ENCODE results near the gene CSTB.

The CSTB gene

GRCh38 chr21:43754948-43755781, 20.9 kb downstream of the CSTB start:
- H3K9me3 ChIP-seq (ENCODE audit: insufficient read depth, low read depth, low read length) = peaks cover 6% of the 10 kb centered on the region
- no peak overlapping the region for H4K12ac ChIP-seq (ENCODE audit: low read depth, low read length)
- no peak overlapping the region for H3K14ac ChIP-seq (ENCODE audit: low read length)
- H4K91ac ChIP-seq (ENCODE audit: low read depth, low read length) = no peak overlapping the region
- no peak overlapping the region for H3K4ac ChIP-seq (ENCODE audit: low read depth, low read length)
- no peak overlapping the region for H3K18ac ChIP-seq (ENCODE audit: low read length)
- H3K79me2 ChIP-seq (ENCODE audit: control insufficient read depth, insufficient read depth, low read length, poor library complexity) = no peaks in the 10 kb centered on the region
- H2AK5ac ChIP-seq (ENCODE audit: low read length) = no peak overlapping the region
- no peak for DNase-seq
- H3K27ac ChIP-seq (ENCODE audit: low read depth, low read length) = no peak overlapping the region
- H2BK5ac ChIP-seq (ENCODE audit: low read depth, low read length, poor library complexity) = no peak overlapping the region
- no peak overlapping the region for H3K23ac ChIP-seq (ENCODE audit: low read length)
- no peaks in the 10 kb centered on the region for H3K79me1 ChIP-seq (ENCODE audit: low read length)
- H2AFZ ChIP-seq (ENCODE audit: insufficient read depth, low read length, poor library complexity) = no peak overlapping the region
- no peaks in the 10 kb centered on the region for H3K27me3 ChIP-seq (ENCODE audit: insufficient read depth, low read length)
- peaks cover 72 to 82% of the 10 kb centered on the region in 2 experiments for H3K36me3 ChIP-seq (ENCODE audit: control insufficient read depth in 1 of 2, insufficient read depth in 2 of 2, low read length in 2 of 2)
- H3K4me3 ChIP-seq (ENCODE audit: low read depth, low read length) = no peak overlapping the region
- no peak overlapping the region for H2BK120ac ChIP-seq (ENCODE audit: insufficient read depth, low read length, poor library complexity)
- H2BK12ac ChIP-seq (ENCODE audit: low read length) = no peak overlapping the region
- no peak overlapping the region for H3K4me2 ChIP-seq (ENCODE audit: low read length)
- no peak overlapping the region for H3K9ac ChIP-seq (ENCODE audit: low read length)
- WGBS (ENCODE audit: extremely low coverage, insufficient coverage, insufficient read length) = no CpG with 5 or more reads among the region's 26 CpGs
- H4K8ac ChIP-seq (ENCODE audit: low read depth, low read length) = no peak overlapping the region
- H3K4me1 ChIP-seq (ENCODE audit: control insufficient read depth in 1 of 2, insufficient read depth in 2 of 2, low read length in 2 of 2) = no peaks in the 10 kb centered on the region

GRCh38 chr21:43753439-43753799, 22.7 kb downstream of the CSTB start:
- H3K23ac ChIP-seq (ENCODE audit: low read length) = no peak overlapping the region
- H3K79me1 ChIP-seq (ENCODE audit: low read length) = no peaks in the 10 kb centered on the region
- H3K14ac ChIP-seq (ENCODE audit: low read length) = no peak overlapping the region
- no peak overlapping the region for H3K27ac ChIP-seq (ENCODE audit: low read depth, low read length)
- peaks cover 77 to 87% of the 10 kb centered on the region in 2 experiments for H3K36me3 ChIP-seq (ENCODE audit: control insufficient read depth in 1 of 2, insufficient read depth in 2 of 2, low read length in 2 of 2)
- peaks cover 6% of the 10 kb centered on the region for H3K9me3 ChIP-seq (ENCODE audit: insufficient read depth, low read depth, low read length)
- no peak overlapping the region for H2BK120ac ChIP-seq (ENCODE audit: insufficient read depth, low read length, poor library complexity)
- no peak overlapping the region for H3K9ac ChIP-seq (ENCODE audit: low read length)
- H3K18ac ChIP-seq (ENCODE audit: low read length) = no peak overlapping the region
- H4K12ac ChIP-seq (ENCODE audit: low read depth, low read length) = no peak overlapping the region
- no peak overlapping the region for H2BK5ac ChIP-seq (ENCODE audit: low read depth, low read length, poor library complexity)
- H4K91ac ChIP-seq (ENCODE audit: low read depth, low read length) = no peak overlapping the region
- H3K79me2 ChIP-seq (ENCODE audit: control insufficient read depth, insufficient read depth, low read length, poor library complexity) = no peaks in the 10 kb centered on the region
- H3K4me3 ChIP-seq (ENCODE audit: low read depth, low read length) = no peak overlapping the region
- no peak overlapping the region for H2BK12ac ChIP-seq (ENCODE audit: low read length)
- H3K4ac ChIP-seq (ENCODE audit: low read depth, low read length) = no peak overlapping the region
- H3K4me1 ChIP-seq (ENCODE audit: control insufficient read depth in 1 of 2, insufficient read depth in 2 of 2, low read length in 2 of 2) = no peaks in the 10 kb centered on the region
- H3K4me2 ChIP-seq (ENCODE audit: low read length) = no peak overlapping the region
- H4K8ac ChIP-seq (ENCODE audit: low read depth, low read length) = no peak overlapping the region
- H2AFZ ChIP-seq (ENCODE audit: insufficient read depth, low read length, poor library complexity) = no peak overlapping the region
- no peaks in the 10 kb centered on the region for H3K27me3 ChIP-seq (ENCODE audit: insufficient read depth, low read length)
- DNase-seq = no peak
- WGBS (ENCODE audit: extremely low coverage, insufficient coverage, insufficient read length) = no CpG with 5 or more reads among the region's 16 CpGs
- H2AK5ac ChIP-seq (ENCODE audit: low read length) = no peak overlapping the region

GRCh38 chr21:43752758-43753438, 23.2 kb downstream of the CSTB start:
- no peak overlapping the region for H4K8ac ChIP-seq (ENCODE audit: low read depth, low read length)
- no peak overlapping the region for H4K12ac ChIP-seq (ENCODE audit: low read depth, low read length)
- no CpG with 5 or more reads among the region's 28 CpGs for WGBS (ENCODE audit: extremely low coverage, insufficient coverage, insufficient read length)
- no peaks in the 10 kb centered on the region for H3K79me2 ChIP-seq (ENCODE audit: control insufficient read depth, insufficient read depth, low read length, poor library complexity)
- no peak overlapping the region for H3K4me2 ChIP-seq (ENCODE audit: low read length)
- no peak overlapping the region for H2AFZ ChIP-seq (ENCODE audit: insufficient read depth, low read length, poor library complexity)
- no peak overlapping the region for H2AK5ac ChIP-seq (ENCODE audit: low read length)
- H3K27me3 ChIP-seq (ENCODE audit: insufficient read depth, low read length) = no peaks in the 10 kb centered on the region
- no peak overlapping the region for H3K18ac ChIP-seq (ENCODE audit: low read length)
- no peak overlapping the region for H3K23ac ChIP-seq (ENCODE audit: low read length)
- H2BK120ac ChIP-seq (ENCODE audit: insufficient read depth, low read length, poor library complexity) = no peak overlapping the region
- no peak for DNase-seq
- no peak overlapping the region for H3K4me3 ChIP-seq (ENCODE audit: low read depth, low read length)
- H3K14ac ChIP-seq (ENCODE audit: low read length) = no peak overlapping the region
- no peak overlapping the region for H2BK5ac ChIP-seq (ENCODE audit: low read depth, low read length, poor library complexity)
- peaks cover 6% of the 10 kb centered on the region for H3K9me3 ChIP-seq (ENCODE audit: insufficient read depth, low read depth, low read length)
- H3K27ac ChIP-seq (ENCODE audit: low read depth, low read length) = no peak overlapping the region
- no peak overlapping the region for H4K91ac ChIP-seq (ENCODE audit: low read depth, low read length)
- no peaks in the 10 kb centered on the region for H3K79me1 ChIP-seq (ENCODE audit: low read length)
- H3K9ac ChIP-seq (ENCODE audit: low read length) = no peak overlapping the region
- H3K36me3 ChIP-seq (ENCODE audit: control insufficient read depth in 1 of 2, insufficient read depth in 2 of 2, low read length in 2 of 2) = peaks cover 78 to 83% of the 10 kb centered on the region in 2 experiments
- no peak overlapping the region for H2BK12ac ChIP-seq (ENCODE audit: low read length)
- no peak overlapping the region for H3K4ac ChIP-seq (ENCODE audit: low read depth, low read length)
- no peaks in the 10 kb centered on the region for H3K4me1 ChIP-seq (ENCODE audit: control insufficient read depth in 1 of 2, insufficient read depth in 2 of 2, low read length in 2 of 2)

- Histone ChIP-seq H3K9me3 (ENCODE audit: insufficient read depth, low read depth, low read length) (peaks cover 6% of the 10 kb centered on the region), H2AFZ (ENCODE audit: insufficient read depth, low read length, poor library complexity) (no peak overlapping the region), H2BK12ac (ENCODE audit: low read length) (no peak overlapping the region), H3K79me2 (ENCODE audit: control insufficient read depth, insufficient read depth, low read length, poor library complexity) (no peaks in the 10 kb centered on the region), H3K18ac (ENCODE audit: low read length) (no peak overlapping the region), H4K91ac (ENCODE audit: low read depth, low read length) (no peak overlapping the region), H3K14ac (ENCODE audit: low read length) (no peak overlapping the region), H3K79me1 (ENCODE audit: low read length) (no peaks in the 10 kb centered on the region), H2BK5ac (ENCODE audit: low read depth, low read length, poor library complexity) (no peak overlapping the region), H2BK120ac (ENCODE audit: insufficient read depth, low read length, poor library complexity) (no peak overlapping the region), H3K27ac (ENCODE audit: low read depth, low read length) (no peak overlapping the region), H3K4me1 (ENCODE audit: control insufficient read depth in 1 of 2, insufficient read depth in 2 of 2, low read length in 2 of 2) (no peaks in the 10 kb centered on the region), H3K4me2 (ENCODE audit: low read length) (no peak overlapping the region), H2AK5ac (ENCODE audit: low read length) (no peak overlapping the region), H3K4ac (ENCODE audit: low read depth, low read length) (no peak overlapping the region), H3K9ac (ENCODE audit: low read length) (no peak overlapping the region), H3K23ac (ENCODE audit: low read length) (no peak overlapping the region), H3K27me3 (ENCODE audit: insufficient read depth, low read length) (no peaks in the 10 kb centered on the region), H4K12ac (ENCODE audit: low read depth, low read length) (no peak overlapping the region), H4K8ac (ENCODE audit: low read depth, low read length) (no peak overlapping the region), H3K36me3 (ENCODE audit: control insufficient read depth in 1 of 2, insufficient read depth in 2 of 2, low read length in 2 of 2) (peaks cover 84 to 85% of the 10 kb centered on the region in 2 experiments), H3K4me3 (ENCODE audit: low read depth, low read length) (no peak overlapping the region)
- DNase-seq = no peak
- no CpG with 5 or more reads among the region's 31 CpGs for WGBS (ENCODE audit: extremely low coverage, insufficient coverage, insufficient read length)
Observed at GRCh38 chr21:43751955-43752591, 24.0 kb downstream of the CSTB start.

Measured in trophoblast cell (in vitro differentiated cells and primary cell).